HG03520 (cell line): ENCODE measurements around the gene KSR2.

Experiments
- ATAC-seq: cut with Tn5 transposase; IDR thresholded peaks from one replicate; pipeline ENCODE4 v1.9.1; 2021; ENCODE audit warnings: mild to moderate bottlenecking, moderate library complexity; ENCODE audit not compliant: unreplicated experiment

The KSR2 gene

GRCh38 chr12:117472983-117473382, 495.8 kb downstream of the KSR2 start:
- no peak for ATAC-seq

- ATAC-seq, result no peak
Measured at GRCh38 chr12:117470804-117471203, 498.0 kb downstream of the KSR2 start.

GRCh38 chr12:117469883-117470483, 498.8 kb downstream of the KSR2 start:
- ATAC-seq, result no peak

- no peak for ATAC-seq
Measured at GRCh38 chr12:117468016-117468415, 500.8 kb downstream of the KSR2 start.

GRCh38 chr12:117467588-117467987, 501.2 kb downstream of the KSR2 start:
- no peak for ATAC-seq

- no peak for ATAC-seq
Measured at GRCh38 chr12:117466677-117467362, 502.0 kb downstream of the KSR2 start.

- no peak for ATAC-seq
Measured at GRCh38 chr12:117461732-117462131, 507.1 kb downstream of the KSR2 start.

GRCh38 chr12:117459229-117459628, 509.6 kb downstream of the KSR2 start:
- ATAC-seq, result no peak

- no peak for ATAC-seq
Measured at GRCh38 chr12:117457189-117457588, 511.6 kb downstream of the KSR2 start.

GRCh38 chr12:117456076-117456475, 512.7 kb downstream of the KSR2 start:
- no peak for ATAC-seq

GRCh38 chr12:117453961-117454360, 514.8 kb downstream of the KSR2 start:
- ATAC-seq, result no peak

- no peak for ATAC-seq
Measured at GRCh38 chr12:117452112-117452511, 516.7 kb downstream of the KSR2 start.

- no peak for ATAC-seq
Measured at GRCh38 chr12:117450209-117450608, 518.6 kb downstream of the KSR2 start.

- ATAC-seq, result no peak
Measured at GRCh38 chr12:117447665-117448366, 521.0 kb downstream of the KSR2 start.

GRCh38 chr12:117444781-117445180, 524.0 kb downstream of the KSR2 start:
- no peak for ATAC-seq

- ATAC-seq, result no peak
Measured at GRCh38 chr12:117441751-117442150, 527.0 kb downstream of the KSR2 start.

- ATAC-seq, result no peak
Measured at GRCh38 chr12:117440384-117440783, 528.4 kb downstream of the KSR2 start.

- no peak for ATAC-seq
Measured at GRCh38 chr12:117439531-117440001, 529.2 kb downstream of the KSR2 start.

GRCh38 chr12:117438809-117439208, 530.0 kb downstream of the KSR2 start:
- no peak for ATAC-seq

GRCh38 chr12:117437516-117438255, 531.1 kb downstream of the KSR2 start:
- ATAC-seq, result no peak

GRCh38 chr12:117433878-117434277, 534.9 kb downstream of the KSR2 start:
- ATAC-seq, result no peak
